ENCODE results near the gene AQP11.

Gene AQP11

DNA sequence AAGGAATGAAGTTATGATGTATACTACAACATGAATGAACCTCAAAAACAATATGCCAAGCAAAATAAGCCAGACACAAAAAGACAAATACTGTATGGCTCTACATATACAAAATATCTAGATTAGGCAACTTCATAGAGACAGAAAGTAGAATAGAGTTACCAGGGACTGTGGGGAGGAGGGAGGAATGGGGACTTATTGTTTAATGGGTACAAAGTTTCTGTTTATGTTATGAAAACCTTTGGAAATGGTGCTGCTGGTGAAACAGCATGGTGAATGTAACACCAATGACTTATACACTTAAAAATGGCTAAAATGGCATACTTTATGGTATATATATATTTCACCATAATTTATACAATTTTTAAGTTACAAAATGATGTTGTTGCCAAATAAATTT lies 4.1 kb downstream of the AQP11 start:
- DNase-seq = no peak

GRCh38 chr11:77596626-77597025 lies 6.9 kb downstream of the AQP11 start:
- no peak for DNase-seq

DNA sequence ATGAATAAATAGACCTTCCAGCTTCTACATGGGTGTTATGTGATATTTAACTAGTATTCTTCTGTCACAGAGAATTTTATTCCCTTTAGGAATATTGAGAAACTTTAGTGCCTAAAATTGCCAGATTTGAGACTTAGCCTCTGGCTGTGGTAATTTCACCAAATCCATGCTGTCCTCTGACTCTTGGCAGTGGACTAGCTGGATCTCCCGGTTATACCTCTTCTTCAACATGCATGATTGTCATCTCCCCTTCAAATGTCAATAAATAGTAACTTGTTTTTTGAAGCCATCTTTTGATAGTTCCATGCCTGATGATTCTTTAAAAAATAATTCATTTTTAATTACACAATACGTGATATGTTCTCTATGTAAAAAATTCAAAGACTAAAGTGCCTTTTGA lies 8.4 kb downstream of the AQP11 start:
- no peak for DNase-seq

DNA sequence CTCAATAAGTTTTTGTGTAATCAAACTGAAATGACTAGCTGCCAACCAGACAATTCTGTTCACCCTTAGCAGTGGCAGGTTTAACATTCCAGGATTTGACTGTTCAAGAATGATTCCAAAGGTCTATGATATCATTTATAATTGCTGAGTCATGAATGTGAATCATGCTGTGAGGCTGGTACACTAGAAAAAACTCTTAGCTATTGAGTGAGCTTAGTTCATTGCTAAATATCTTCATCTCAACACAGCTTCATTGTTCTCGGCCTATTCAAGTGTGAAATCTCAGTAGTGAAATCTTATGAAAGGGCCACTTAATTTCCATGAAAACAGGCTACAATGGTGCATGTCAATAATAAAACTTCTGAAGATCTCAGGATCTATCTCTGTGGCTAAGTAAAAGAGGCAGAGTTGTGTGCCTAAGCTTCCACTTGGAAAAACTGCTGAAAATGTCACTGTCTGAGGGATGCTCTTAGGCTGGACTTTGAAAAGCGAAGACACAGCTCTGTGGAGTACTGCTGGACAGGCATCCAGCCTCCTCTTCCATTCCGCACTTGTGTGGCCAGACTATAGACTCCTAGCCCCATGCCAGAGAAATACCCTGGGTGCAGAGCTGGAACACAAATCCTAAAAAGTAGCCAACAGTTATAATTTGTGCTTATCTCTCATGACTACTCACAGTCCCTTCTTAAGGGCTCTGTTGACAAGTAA lies 12.8 kb downstream of the AQP11 start:
- DNase-seq = peak; percentile 16

DNA sequence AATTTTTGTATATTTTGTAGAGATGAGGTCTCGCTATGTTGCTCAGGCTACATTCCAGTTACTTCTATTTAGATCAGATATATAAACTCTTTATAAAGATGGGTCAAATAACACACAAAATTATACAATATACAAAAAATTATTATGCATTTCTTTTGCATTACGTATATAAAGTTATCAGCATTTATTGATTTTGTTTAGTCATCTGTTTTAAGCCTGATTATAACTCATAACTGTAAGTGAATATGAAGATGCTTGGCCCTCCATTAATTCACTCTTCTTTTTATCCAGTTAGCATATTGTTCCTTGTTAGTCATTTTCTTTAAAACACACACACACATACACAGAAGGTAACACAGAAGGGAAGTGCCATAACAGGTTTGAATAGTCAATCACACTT lies 14.5 kb downstream of the AQP11 start:
- DNase-seq = no peak

- DNase-seq = no peak
Measured at GRCh38 chr11:77609234-77609633, 19.5 kb downstream of the AQP11 start.

DNA sequence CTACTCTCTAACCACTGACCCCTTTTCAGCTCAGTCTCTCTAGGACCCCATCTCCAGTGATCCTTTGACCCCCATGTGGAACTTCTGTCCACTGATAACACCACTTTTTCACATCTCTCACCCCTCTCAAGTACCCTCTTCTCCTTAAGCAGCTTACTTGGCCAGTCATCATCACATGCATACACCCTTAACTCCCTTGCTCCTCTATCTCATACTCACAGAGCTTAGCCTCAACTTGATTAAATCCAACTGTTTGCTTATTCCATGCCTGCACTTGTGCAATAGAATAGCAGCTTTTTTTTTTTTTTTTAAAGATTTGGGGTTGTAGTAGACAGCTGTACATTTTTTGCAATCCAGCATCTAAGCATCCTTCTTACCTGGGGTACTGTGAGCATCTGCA lies 22.2 kb downstream of the AQP11 start:
- DNase-seq = no peak

DNA sequence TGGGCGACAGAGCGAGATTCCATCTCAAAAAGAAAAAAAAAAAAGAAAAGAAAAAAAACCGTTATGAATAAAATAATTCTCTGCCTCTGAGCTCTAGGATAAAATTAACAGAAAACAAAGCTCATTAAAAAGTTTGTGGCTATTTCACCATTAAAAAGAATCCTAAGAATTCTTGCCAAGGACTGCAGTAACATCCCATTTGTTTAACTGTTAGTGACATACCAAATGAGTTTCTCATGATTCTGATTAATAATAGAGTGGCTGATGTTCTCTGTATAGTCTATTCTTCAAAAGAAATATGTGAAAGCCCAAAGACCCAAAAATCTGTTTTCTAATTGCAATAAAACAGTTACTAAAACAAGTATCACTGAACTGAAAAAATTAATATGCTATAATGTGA lies 28.1 kb downstream of the AQP11 start:
- no peak for DNase-seq

- DNase-seq = peak; percentile 74
Measured at GRCh38 chr11:77619576-77620198, 29.9 kb downstream of the AQP11 start.

DNA sequence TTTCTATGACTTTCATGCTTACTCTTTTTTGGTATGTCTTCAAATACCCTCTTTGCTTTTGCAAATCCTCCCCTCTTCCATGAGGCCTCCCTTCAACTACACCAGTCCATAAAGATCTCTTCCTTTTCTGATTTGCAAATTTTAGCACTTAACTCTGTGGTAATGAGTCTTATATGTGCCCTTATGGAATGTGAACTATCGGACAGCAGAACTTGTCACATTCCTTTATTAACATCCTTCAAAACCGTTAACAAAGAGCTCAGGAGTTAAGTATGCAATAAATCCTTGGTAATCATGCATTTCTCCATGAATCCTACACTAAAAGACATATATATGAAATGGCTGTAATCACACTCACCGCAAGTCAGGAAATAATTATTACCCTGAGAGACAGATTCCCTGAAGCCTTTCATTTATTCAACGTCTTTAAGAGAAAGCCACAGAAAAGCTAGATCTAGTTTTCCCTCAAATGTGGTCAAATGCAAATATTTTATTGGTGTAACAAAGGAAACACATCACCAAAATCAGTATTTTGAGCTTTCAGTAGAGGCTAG lies 40.5 kb downstream of the AQP11 start:
- no peak for DNase-seq

DNA sequence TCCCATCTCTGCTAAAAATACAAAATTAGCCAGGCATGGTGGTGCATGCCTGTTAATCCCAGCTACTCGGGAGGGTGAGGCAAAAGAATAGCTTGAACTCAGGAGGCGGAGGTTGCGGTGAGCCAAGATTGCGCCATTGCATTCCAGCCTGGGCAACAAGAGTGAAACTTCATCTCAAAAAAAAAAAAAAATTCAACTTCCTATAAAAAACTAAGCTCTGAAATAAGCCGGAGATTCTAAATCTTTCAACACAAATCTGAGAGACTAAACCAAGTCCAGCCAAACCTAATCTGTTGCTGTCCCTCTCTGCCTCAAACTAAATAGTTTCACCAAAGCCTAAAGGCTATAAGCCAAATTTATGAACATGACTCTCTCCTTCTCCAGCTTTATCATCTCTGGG lies 44.2 kb downstream of the AQP11 start:
- peak; percentile 27 for DNase-seq

- DNase-seq = peak; percentile 69
Measured at GRCh38 chr11:77636731-77637344, 47.1 kb downstream of the AQP11 start.

- DNase-seq = peak; percentile 98
Measured at GRCh38 chr11:77637345-77638165, 47.8 kb downstream of the AQP11 start, which contains the start of gene CLNS1A. Gene CLNS1A, minus strand, starts transcription at chr11:77637794. Its CDS starts 80 bp downstream, at chr11:77637714.

DNA sequence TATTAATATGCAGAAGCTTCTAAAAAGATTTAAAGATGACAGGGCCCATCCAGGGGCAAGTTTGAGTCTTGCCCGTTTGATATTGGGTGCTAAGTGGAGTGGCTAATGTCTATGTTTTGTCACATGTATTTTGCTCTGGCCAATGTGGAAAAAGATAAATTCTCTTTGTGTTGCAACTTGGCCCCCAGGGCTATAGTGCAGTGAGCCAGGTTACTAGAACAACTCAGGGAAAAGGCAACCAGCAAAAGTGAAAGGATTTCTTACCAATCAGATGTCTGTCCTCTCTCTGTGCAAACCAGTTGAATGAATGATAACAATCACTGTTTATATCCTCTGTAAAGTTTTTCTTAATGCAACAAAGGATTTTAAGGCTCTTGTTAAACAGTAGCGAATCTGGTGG lies 52.5 kb downstream of the AQP11 start:
- no peak for DNase-seq

DNA sequence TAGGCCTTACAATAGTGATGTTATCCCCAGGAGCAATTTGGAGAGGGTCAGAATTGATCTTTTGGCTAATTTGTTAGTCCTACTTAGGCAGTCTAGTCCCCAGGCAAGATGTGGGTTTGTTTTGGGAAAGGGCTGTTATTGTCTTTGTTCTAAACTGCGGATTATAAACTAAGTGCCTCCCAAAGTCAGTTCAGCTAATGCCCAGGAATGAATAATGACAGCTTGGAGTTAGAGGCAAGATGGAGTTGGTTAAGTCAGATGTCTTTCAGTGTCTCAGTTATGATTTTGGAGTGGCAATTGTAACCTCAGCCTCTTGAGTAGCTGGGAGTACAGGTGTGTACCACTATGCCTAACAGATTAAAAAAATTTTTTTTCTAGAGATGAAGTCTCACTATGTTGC lies 55.1 kb downstream of the AQP11 start:
- DNase-seq = no peak

DNA sequence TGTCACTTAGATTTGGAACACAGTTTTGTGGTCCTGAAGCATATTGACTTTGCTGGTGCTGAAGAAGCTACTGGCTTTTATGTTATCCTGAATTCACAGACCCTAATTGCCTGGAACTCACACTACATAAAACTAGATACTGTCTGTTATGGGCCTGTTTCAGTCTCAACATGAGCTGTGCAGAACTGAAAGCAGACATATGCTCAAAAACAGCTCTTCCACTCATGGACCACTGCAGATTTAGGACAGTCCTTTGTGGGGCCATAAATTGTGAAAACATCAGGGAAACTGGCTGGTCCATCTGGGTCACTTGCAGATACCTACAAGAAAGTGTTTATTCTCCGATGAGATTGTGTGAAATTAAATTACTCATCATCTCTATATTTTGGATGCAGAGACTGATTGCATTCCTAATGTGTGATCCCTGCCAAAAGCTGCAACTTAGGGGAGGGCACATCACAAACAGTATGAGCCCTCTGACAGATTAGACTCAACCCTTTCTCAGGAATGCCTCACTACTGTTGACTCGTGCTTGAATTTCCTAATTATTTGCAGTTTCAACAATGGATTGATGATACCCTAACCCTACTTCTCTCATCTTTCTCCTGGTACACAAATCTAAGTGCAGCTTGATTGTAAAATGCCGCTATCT lies 58.0 kb downstream of the AQP11 start:
- no peak for DNase-seq

DNA sequence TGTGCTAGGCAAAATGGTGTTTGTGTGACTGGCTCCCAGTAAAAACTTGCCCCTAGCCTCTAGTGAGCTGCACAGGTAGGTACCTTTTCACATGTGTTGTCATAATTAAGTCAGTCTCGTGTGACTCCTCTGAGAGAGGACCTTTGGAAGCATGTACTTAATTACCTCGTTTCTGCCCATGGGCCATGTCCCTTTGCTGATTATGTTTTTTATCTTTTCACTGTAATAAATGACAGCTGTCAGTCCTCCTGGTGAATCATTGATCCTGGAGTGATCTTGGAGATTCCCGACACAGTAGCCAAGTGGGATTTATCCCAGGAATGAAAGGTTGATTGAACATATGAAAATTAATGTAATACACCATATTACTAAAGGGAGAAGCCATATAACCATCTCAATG lies 60.4 kb downstream of the AQP11 start:
- no peak for DNase-seq

DNA sequence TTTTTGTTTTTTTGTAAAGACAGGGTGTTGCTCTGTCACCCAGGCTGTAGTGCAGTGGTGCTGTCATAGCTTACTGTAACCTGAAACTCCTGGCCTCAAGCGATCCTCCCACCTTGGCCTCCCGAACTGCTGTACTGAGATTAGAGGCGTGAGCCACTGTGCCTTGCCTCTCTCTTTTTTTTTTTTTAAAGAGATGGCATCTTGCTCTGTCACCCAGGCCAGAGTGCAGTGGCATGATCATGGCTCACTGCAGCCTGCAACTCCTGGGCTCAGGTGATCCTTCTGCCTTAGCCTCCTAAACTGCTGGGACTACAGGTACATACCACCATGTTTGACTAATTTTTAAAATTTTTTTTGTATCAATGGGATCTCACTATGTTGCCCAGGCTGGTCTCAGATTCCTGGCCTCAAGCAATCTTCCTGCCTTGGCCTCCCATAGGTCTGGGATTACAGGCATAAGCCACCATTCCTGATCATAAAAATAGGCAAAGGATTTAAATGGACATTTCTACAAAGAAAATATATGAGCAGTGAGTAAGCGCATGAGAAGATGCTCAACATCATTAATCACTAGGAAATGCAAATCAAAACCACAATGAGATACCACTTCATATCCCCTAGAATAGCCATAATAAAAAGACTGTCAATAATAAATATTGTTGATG lies 65.1 kb downstream of the AQP11 start:
- DNase-seq = no peak

- DNase-seq = no peak
Measured at GRCh38 chr11:77656362-77656761, 66.6 kb downstream of the AQP11 start.

GRCh38 chr11:77658213-77659013 lies 68.7 kb downstream of the AQP11 start:
- DNase-seq = peak; percentile 24

Data from hematopoietic multipotent progenitor cell treated with erythropoietin and hydrocortisone succinate and interleukin-3 and kit ligand, for 4 days (in vitro differentiated cells).